ENCODE measurements around the gene SPOCK1. TPM values are rescaled to one million over a fixed set of nuclear protein-coding genes. Genes with fewer than 3 reads are reported as not detected.

SPOCK1 gene
- total RNA-seq, 1 experiment from 2014 or later, result 4.0 TPM

- Histone ChIP-seq H3K27ac (ENCODE audit: low read depth, low read length, poor library complexity, severe bottlenecking) (no peak overlapping the region), H3K9me3 (ENCODE audit: low read depth, low read length, poor library complexity, severe bottlenecking) (no peaks in the 10 kb centered on the region), H3K36me3 (ENCODE audit: insufficient read depth, low read length, poor library complexity, severe bottlenecking) (no peaks in the 10 kb centered on the region), H3K4me1 (ENCODE audit: insufficient read depth, low read length, poor library complexity, severe bottlenecking) (no peaks in the 10 kb centered on the region), H3K4me3 (ENCODE audit: low read depth, low read length, poor library complexity, severe bottlenecking) (no peak overlapping the region), H3K27me3 (replicated peaks; ENCODE audit: insufficient read depth, low read depth, low read length, poor library complexity) (peaks cover 34% of the 10 kb centered on the region)
- intact Hi-C loops (cut with micrococcal nuclease; ENCODE audit: unreplicated experiment), result no loop called here
- POLR2A ChIA-PET (ENCODE audit: low non-redundant PET), result no interaction called here
- BruUV-seq (replicated peaks), result no TSS peak
- CTCF ChIA-PET, result no interaction called here
- TF ChIP-seq EZH2 (IDR thresholded peaks at IDR 0.05; ENCODE audit: borderline replicate concordance, low read depth, low read length, poor library complexity, severe bottlenecking) (no peak), CTCF (conservative IDR thresholded peaks at IDR 0.05; ENCODE audit: low read depth, low read length) (no peak)
- no peak for DNase-seq (ENCODE audit: low spot score)
Measured at GRCh38 chr5:137439645-137440044, 59.5 kb downstream of the SPOCK1 start.

GRCh38 chr5:137438932-137439331 lies 60.2 kb downstream of the SPOCK1 start:
- DNase-seq (ENCODE audit: low spot score), result no peak
- ChIA-PET POLR2A (ENCODE audit: low non-redundant PET) (no interaction called here), CTCF (no interaction called here)
- no peak overlapping the region for H3K4me3 ChIP-seq (ENCODE audit: low read depth, low read length, poor library complexity, severe bottlenecking)
- BruUV-seq (replicated peaks), result no TSS peak
- H3K9me3 ChIP-seq (ENCODE audit: low read depth, low read length, poor library complexity, severe bottlenecking), result no peaks in the 10 kb centered on the region
- no peaks in the 10 kb centered on the region for H3K4me1 ChIP-seq (ENCODE audit: insufficient read depth, low read length, poor library complexity, severe bottlenecking)
- no peak overlapping the region for H3K27ac ChIP-seq (ENCODE audit: low read depth, low read length, poor library complexity, severe bottlenecking)
- intact Hi-C loops (cut with micrococcal nuclease; ENCODE audit: unreplicated experiment), result no loop called here
- TF ChIP-seq CTCF (conservative IDR thresholded peaks at IDR 0.05; ENCODE audit: low read depth, low read length) (no peak), EZH2 (IDR thresholded peaks at IDR 0.05; ENCODE audit: borderline replicate concordance, low read depth, low read length, poor library complexity, severe bottlenecking) (no peak)
- H3K36me3 ChIP-seq (ENCODE audit: insufficient read depth, low read length, poor library complexity, severe bottlenecking), result no peaks in the 10 kb centered on the region
- peaks cover 34% of the 10 kb centered on the region for H3K27me3 ChIP-seq (replicated peaks; ENCODE audit: insufficient read depth, low read depth, low read length, poor library complexity)

- no peaks in the 10 kb centered on the region for H3K4me1 ChIP-seq (ENCODE audit: insufficient read depth, low read length, poor library complexity, severe bottlenecking)
- peaks cover 34% of the 10 kb centered on the region for H3K27me3 ChIP-seq (replicated peaks; ENCODE audit: insufficient read depth, low read depth, low read length, poor library complexity)
- H3K9me3 ChIP-seq (ENCODE audit: low read depth, low read length, poor library complexity, severe bottlenecking), result no peaks in the 10 kb centered on the region
- no peak for DNase-seq (ENCODE audit: low spot score)
- H3K27ac ChIP-seq (ENCODE audit: low read depth, low read length, poor library complexity, severe bottlenecking), result no peak overlapping the region
- BruUV-seq (replicated peaks), result no TSS peak
- ChIA-PET CTCF (no interaction called here), POLR2A (ENCODE audit: low non-redundant PET) (no interaction called here)
- intact Hi-C loops (cut with micrococcal nuclease; ENCODE audit: unreplicated experiment), result no loop called here
- TF ChIP-seq EZH2 (IDR thresholded peaks at IDR 0.05; ENCODE audit: borderline replicate concordance, low read depth, low read length, poor library complexity, severe bottlenecking) (no peak), CTCF (conservative IDR thresholded peaks at IDR 0.05; ENCODE audit: low read depth, low read length) (no peak)
- no peaks in the 10 kb centered on the region for H3K36me3 ChIP-seq (ENCODE audit: insufficient read depth, low read length, poor library complexity, severe bottlenecking)
- no peak overlapping the region for H3K4me3 ChIP-seq (ENCODE audit: low read depth, low read length, poor library complexity, severe bottlenecking)
Measured at GRCh38 chr5:137437774-137438173, 61.4 kb downstream of the SPOCK1 start.

Data from A673 (cell line).